ENCODE results near the gene ZNF497.

The ZNF497 gene

DNA sequence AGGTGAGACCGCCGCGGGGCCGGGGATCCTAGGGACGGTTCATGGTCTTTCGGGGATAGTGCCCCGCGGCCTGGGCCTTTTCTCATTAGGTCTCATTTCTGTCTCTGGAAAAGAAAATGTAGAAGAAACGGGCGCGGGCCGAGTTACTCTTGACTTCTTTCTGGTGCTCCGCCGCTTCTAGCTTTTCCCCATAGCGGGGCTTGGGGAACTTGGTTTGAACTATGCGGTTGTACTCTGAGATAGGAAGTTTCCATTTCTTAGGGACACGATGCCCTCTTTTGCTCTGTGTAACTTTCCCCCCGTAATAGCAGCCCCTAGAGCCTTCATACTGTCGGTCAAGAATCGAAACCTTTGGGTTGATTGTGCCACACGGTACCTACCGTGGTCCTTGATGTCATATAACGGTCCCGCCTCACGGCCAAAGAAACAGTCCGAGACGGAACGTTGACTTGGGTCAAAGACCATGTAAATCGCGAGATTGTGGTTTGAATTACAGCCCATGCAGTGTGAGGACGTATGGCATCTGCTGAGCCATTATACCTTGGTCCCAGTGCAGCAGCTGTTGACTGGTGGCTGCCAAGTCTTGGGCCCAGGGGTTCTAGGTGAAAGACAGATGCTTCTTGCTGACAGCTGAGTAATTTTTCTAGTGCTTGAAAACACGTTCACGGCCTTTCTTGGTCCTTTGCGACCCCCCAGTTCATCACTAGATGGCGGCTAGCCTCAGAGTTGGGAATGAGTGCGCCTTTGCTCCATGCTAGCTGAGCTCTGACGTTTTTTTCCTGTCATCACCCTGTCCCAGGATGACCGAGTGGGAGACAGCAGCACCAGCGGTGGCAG lies 25.0 kb upstream of the ZNF497 start (continued):
- TF ChIP-seq TCF4 (CRISPR knock-in tag; IDR thresholded peaks at IDR 0.05; ENCODE audit: borderline replicate concordance) (no peak), GLIS3 (CRISPR knock-in tag; IDR thresholded peaks at IDR 0.05) (no peak)

DNA sequence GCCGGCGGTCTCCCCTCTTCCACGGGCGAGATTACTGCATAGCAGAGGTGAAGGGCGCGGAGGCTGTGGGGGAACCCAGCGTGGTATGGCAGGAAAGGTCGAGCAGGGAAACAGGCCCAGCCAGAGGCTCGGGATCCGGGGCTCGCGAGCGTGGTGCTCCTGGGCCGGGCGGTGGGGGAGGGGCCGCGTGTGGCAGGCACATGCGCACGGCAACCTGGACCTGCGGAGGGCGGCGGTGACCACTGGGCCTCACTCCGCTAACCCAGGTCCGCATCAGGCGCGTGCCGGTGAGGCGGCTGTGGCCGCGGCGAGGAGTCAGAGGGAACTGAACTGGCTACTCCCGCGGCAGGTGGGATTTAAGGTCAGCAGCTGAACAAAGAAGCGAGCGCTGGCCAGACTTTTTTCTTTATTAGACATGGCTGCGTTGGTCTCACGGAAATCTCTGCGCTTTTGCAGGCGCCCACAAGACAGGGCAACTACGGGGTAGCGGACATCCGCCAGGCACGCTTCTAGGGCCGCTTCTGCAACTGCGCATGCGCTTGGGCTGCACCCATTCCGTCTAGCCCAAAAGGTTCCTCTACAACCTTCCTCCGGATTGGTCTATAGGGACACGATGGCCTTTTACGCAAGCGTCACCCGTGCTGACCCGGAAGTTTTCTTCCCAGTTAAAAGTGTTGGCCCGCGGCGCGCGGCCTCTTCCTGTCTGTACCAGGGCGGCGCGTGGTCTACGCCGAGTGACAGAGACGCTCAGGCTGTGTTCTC lies 24.2 kb upstream of the ZNF497 start, which contains the start of gene RPS5:
TSS of gene RPS5 (plus strand) at position 694 of the 762 bp plus-strand sequence. CDS start 869 bp downstream, outside the sequence.
- ATAC-seq, result peak; percentile 94
- TF ChIP-seq TCF4 (CRISPR knock-in tag; IDR thresholded peaks at IDR 0.05; ENCODE audit: borderline replicate concordance) (no peak), BACH2 (CRISPR knock-in tag; IDR thresholded peaks at IDR 0.05; ENCODE audit: borderline replicate concordance) (no peak), ZC3H10 (CRISPR knock-in tag; IDR thresholded peaks at IDR 0.05) (peak; percentile 26; the same call in 1 of the 2 replicates), RARB (CRISPR knock-in tag; IDR thresholded peaks at IDR 0.05) (no peak), SNAI2 (CRISPR knock-in tag; IDR thresholded peaks at IDR 0.05) (no peak), PPARA (CRISPR knock-in tag; IDR thresholded peaks at IDR 0.05; ENCODE audit: borderline replicate concordance) (no peak), ISL1 (CRISPR knock-in tag; IDR thresholded peaks at IDR 0.05) (no peak), ARNTL (CRISPR knock-in tag; IDR thresholded peaks at IDR 0.05; ENCODE audit: borderline replicate concordance, low read depth) (no peak), ZFP30 (CRISPR knock-in tag; IDR thresholded peaks at IDR 0.05) (no peak), ZFP3 (CRISPR knock-in tag; IDR thresholded peaks at IDR 0.05) (peak; percentile 52; the same call in 1 of the 2 replicates), ZNF8 (CRISPR knock-in tag; IDR thresholded peaks at IDR 0.05) (no peak), GLIS3 (CRISPR knock-in tag; IDR thresholded peaks at IDR 0.05) (no peak)
- TF ChIP-seq, protein P1, sequence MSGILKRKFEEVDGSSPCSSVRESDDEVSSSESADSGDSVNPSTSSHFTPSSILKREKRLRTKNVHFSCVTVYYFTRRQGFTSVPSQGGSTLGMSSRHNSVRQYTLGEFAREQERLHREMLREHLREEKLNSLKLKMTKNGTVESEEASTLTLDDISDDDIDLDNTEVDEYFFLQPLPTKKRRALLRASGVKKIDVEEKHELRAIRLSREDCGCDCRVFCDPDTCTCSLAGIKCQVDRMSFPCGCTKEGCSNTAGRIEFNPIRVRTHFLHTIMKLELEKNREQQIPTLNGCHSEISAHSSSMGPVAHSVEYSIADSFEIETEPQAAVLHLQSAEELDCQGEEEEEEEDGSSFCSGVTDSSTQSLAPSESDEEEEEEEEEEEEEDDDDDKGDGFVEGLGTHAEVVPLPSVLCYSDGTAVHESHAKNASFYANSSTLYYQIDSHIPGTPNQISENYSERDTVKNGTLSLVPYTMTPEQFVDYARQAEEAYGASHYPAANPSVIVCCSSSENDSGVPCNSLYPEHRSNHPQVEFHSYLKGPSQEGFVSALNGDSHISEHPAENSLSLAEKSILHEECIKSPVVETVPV (CRISPR knock-in tag; IDR thresholded peaks at IDR 0.05), result no peak
- TF ChIP-seq, protein P2, sequence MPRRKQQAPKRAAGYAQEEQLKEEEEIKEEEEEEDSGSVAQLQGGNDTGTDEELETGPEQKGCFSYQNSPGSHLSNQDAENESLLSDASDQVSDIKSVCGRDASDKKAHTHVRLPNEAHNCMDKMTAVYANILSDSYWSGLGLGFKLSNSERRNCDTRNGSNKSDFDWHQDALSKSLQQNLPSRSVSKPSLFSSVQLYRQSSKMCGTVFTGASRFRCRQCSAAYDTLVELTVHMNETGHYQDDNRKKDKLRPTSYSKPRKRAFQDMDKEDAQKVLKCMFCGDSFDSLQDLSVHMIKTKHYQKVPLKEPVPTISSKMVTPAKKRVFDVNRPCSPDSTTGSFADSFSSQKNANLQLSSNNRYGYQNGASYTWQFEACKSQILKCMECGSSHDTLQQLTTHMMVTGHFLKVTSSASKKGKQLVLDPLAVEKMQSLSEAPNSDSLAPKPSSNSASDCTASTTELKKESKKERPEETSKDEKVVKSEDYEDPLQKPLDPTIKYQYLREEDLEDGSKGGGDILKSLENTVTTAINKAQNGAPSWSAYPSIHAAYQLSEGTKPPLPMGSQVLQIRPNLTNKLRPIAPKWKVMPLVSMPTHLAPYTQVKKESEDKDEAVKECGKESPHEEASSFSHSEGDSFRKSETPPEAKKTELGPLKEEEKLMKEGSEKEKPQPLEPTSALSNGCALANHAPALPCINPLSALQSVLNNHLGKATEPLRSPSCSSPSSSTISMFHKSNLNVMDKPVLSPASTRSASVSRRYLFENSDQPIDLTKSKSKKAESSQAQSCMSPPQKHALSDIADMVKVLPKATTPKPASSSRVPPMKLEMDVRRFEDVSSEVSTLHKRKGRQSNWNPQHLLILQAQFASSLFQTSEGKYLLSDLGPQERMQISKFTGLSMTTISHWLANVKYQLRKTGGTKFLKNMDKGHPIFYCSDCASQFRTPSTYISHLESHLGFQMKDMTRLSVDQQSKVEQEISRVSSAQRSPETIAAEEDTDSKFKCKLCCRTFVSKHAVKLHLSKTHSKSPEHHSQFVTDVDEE (CRISPR knock-in tag; IDR thresholded peaks at IDR 0.05), result no peak
- TF ChIP-seq, protein P3, sequence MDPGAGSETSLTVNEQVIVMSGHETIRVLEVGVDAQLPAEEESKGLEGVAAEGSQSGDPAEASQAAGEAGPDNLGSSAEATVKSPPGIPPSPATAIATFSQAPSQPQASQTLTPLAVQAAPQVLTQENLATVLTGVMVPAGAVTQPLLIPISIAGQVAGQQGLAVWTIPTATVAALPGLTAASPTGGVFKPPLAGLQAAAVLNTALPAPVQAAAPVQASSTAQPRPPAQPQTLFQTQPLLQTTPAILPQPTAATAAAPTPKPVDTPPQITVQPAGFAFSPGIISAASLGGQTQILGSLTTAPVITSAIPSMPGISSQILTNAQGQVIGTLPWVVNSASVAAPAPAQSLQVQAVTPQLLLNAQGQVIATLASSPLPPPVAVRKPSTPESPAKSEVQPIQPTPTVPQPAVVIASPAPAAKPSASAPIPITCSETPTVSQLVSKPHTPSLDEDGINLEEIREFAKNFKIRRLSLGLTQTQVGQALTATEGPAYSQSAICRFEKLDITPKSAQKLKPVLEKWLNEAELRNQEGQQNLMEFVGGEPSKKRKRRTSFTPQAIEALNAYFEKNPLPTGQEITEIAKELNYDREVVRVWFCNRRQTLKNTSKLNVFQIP (CRISPR knock-in tag; IDR thresholded peaks at IDR 0.05; ENCODE audit: borderline replicate concordance, low read depth), result no peak
- TF ChIP-seq, protein P4, sequence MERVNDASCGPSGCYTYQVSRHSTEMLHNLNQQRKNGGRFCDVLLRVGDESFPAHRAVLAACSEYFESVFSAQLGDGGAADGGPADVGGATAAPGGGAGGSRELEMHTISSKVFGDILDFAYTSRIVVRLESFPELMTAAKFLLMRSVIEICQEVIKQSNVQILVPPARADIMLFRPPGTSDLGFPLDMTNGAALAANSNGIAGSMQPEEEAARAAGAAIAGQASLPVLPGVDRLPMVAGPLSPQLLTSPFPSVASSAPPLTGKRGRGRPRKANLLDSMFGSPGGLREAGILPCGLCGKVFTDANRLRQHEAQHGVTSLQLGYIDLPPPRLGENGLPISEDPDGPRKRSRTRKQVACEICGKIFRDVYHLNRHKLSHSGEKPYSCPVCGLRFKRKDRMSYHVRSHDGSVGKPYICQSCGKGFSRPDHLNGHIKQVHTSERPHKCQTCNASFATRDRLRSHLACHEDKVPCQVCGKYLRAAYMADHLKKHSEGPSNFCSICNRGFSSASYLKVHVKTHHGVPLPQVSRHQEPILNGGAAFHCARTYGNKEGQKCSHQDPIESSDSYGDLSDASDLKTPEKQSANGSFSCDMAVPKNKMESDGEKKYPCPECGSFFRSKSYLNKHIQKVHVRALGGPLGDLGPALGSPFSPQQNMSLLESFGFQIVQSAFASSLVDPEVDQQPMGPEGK (CRISPR knock-in tag; IDR thresholded peaks at IDR 0.05; ENCODE audit: borderline replicate concordance), result no peak

DNA sequence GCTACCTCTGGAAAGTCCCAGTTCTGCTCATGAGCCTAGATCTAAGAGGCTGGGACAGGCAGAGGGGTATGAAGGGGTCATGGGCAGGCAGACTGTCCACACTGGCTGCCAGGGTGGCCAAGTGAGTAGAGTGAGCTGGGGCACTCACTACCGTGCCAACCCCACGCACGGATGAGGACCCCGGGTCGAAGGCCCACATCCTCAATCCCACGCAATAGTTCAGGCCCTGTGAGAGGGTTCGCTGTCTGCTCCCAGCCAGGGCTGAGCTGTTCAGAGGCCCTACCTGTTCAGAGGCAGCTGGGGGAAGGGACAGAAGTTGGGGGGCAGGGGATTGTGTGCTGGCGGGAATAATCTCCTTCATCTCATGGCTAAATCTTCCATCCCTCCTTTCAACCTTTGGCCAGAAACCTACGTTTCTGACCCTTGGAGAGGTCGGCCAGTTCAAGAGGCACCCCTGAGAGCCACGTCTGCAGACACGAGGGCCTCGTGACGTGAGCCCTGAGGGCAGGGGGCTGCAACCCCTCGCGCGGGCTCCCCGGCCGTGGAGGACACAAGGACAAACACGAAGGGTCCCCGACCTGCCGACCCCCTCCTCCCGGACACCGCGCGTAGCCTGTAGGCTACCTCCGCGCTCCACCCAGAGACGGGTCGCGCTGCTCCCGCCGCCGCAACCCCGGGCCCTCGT lies 23.5 kb upstream of the ZNF497 start:
- ATAC-seq, result peak; percentile 28
- TF ChIP-seq, protein P4 (CRISPR knock-in tag; IDR thresholded peaks at IDR 0.05; ENCODE audit: borderline replicate concordance), result no peak
- TF ChIP-seq GLIS3 (CRISPR knock-in tag; IDR thresholded peaks at IDR 0.05), result no peak
- TF ChIP-seq, protein P3 (CRISPR knock-in tag; IDR thresholded peaks at IDR 0.05; ENCODE audit: borderline replicate concordance, low read depth), result no peak
- TF ChIP-seq ZNF70 (CRISPR knock-in tag; IDR thresholded peaks at IDR 0.05), result no peak
- TF ChIP-seq ISL1 (CRISPR knock-in tag; IDR thresholded peaks at IDR 0.05), result no peak
- no peak for TF ChIP-seq ZNF565 (CRISPR knock-in tag; conservative IDR thresholded peaks at IDR 0.05; ENCODE audit: low read depth)
- TF ChIP-seq BACH2 (CRISPR knock-in tag; IDR thresholded peaks at IDR 0.05; ENCODE audit: borderline replicate concordance), result no peak
- TF ChIP-seq OSR1 (CRISPR knock-in tag; IDR thresholded peaks at IDR 0.05), result no peak
- no peak for TF ChIP-seq ESRRG (CRISPR knock-in tag; IDR thresholded peaks at IDR 0.05)

Measured in SK-N-SH treated with all-trans-retinoic acid at 6 μM for 48 hours (cell line).